Right lobe of liver (tissue), 6 donors: Measurements from ENCODE around the gene LCE6A. TPM values are rescaled to one million over a fixed set of nuclear protein-coding genes. Genes with fewer than 3 reads are reported as not detected.

Experiments
- ATAC-seq, 4 donors: fragments of 200-7000 bp; cut with Tn5 transposase; one replicate each; pipeline ENCODE4 v1.9.1; 2020; ENCODE audit warnings: mild to moderate bottlenecking in 4 of 4, moderate library complexity in 4 of 4
- DNase-seq, 3 donors: peaks; one replicate each; pipeline ENCODE4 v3.0.0-alpha.2; 2020
- H3K27ac ChIP-seq, 3 donors: fragments of 200-600 bp; one replicate each; pipeline ENCODE4 v1.8.0; 2022
- H3K27me3 ChIP-seq, 2 donors: fragments of 200-600 bp; one replicate each; pipeline ENCODE4 v1.8.0; 2022
- H3K36me3 ChIP-seq, 4 donors: fragments of 200-600 bp; sonication (generic) in 1 of 4; one replicate each; pipeline versions ENCODE4 v1.5.1 to v1.8.0; 2017 to 2022; ENCODE audit warnings: control low read depth in 1 of 4
- H3K4me1 ChIP-seq, 4 donors: fragments of 200-600 bp; sonication (generic) in 1 of 4; one replicate each; pipeline versions ENCODE4 v1.5.1 to v1.8.0; 2017 to 2022; ENCODE audit warnings: control low read depth in 1 of 4
- H3K4me3 ChIP-seq, 3 donors: fragments of 200-600 bp; one replicate each; pipeline ENCODE4 v1.8.0; 2022
- H3K9me3 ChIP-seq, 4 donors: fragments of 200-600 bp; sonication (generic) in 1 of 4; one replicate each; pipeline versions ENCODE4 v1.5.1 to v1.8.0; 2017 to 2022; ENCODE audit warnings: control low read depth in 1 of 4
- CTCF ChIP-seq, 4 donors: fragments of 200-600 bp in 3 of 4; fragments of 450-650 bp in 1 of 4; IDR thresholded peaks; one replicate each; pipeline versions ENCODE4 v1.5.1 to v1.8.0; 2016 to 2022; ENCODE audit warnings: antibody characterized with exemption in 4 of 4, mild to moderate bottlenecking in 2 of 4
- POLR2A ChIP-seq: fragments of 450-650 bp; IDR thresholded peaks from one replicate; pipeline ENCODE4 v1.6.1; 2017; ENCODE audit warnings: antibody characterized with exemption, mild to moderate bottlenecking
- WGBS: methylation state at CpG from one replicate; pipeline ENCODE4 v1.1.6; 2018; ENCODE audit warnings: low coverage, low lambda C conversion rate; ENCODE audit not compliant: insufficient coverage; ENCODE audit errors: missing lambda C conversion rate; 5-methylcytosine and 5-hydroxymethylcytosine counted together
- intact Hi-C, 2 donors: fragments of 100-400 bp; cut with DNase I; formaldehyde crosslinking; loops; one replicate each; pipeline versions ENCODE4 v1.11.2 to v1.14.1; 2022
- total RNA-seq, 6 experiments: library from RNA; depleted of rRNA in 2 of 6; stranded (reverse); fragments of >200 nt in 2 of 6; fragmentation: NEBNext Ultra II Directional in 3 of 6; extraction: Animal tissue kit (Norgen Biotek cat#: 25700) in 3 of 6; gene quantifications; one replicate each; pipeline versions ENCODE4 v1.1.0 to v1.2.4, GENCODE V29; 2016 to 2023
- donor health status: DM: no; HTN: yes; CAD: no.
- donor health status: DM: no; HTN: no; CAD: no.
- donor health status: DM: no; HTN: no; CAD: no.
- donor health status: DM: no; HTN: yes; CAD: no.
- donor health status: DM: no; HTN: yes; CAD: no.

Gene LCE6A
- total RNA-seq, 6 experiments from 2014 or later = not detected

GRCh38 chr1:152859696-152860095, 17.0 kb downstream of the LCE6A start, which contains the start of gene LCE7A:
LCE7A (plus strand) TSS chr1:152859996; CDS start chr1:152860698, 702 bp downstream.
- Histone ChIP-seq H3K27ac (no peak within 1 kb of the TSS), H3K4me3 (no peak within 1 kb of the TSS), H3K36me3 (no peaks in the 10 kb centered on the region), H3K9me3 (no peaks in the 10 kb centered on the region), H3K27me3 (no peaks in the 10 kb centered on the region), H3K4me1 (no peaks in the 10 kb centered on the region)
- DNase-seq = no peak
- TF ChIP-seq CTCF (IDR thresholded peaks at IDR 0.05) (no peak), POLR2A (no peak)
- WGBS = 61% methylated on average over 3 of the region's 3 CpGs
- no peak for ATAC-seq
- intact Hi-C loops = no loop called here

GRCh38 chr1:152860129-152860528, 17.5 kb downstream of the LCE6A start:
- H3K9me3 ChIP-seq = no peaks in the 10 kb centered on the region
- no peaks in the 10 kb centered on the region for H3K4me1 ChIP-seq
- no peak for ATAC-seq
- H3K27ac ChIP-seq = no peak overlapping the region
- H3K36me3 ChIP-seq = no peaks in the 10 kb centered on the region
- 43% methylated on average over 3 of the region's 3 CpGs for WGBS
- intact Hi-C loops = no loop called here
- no peak for TF ChIP-seq CTCF (IDR thresholded peaks at IDR 0.05)
- TF ChIP-seq POLR2A = no peak
- no peak overlapping the region for H3K4me3 ChIP-seq
- no peak for DNase-seq
- H3K27me3 ChIP-seq = no peaks in the 10 kb centered on the region

GRCh38 chr1:152861374-152861773, 18.7 kb downstream of the LCE6A start:
- 53% methylated on average over 4 of the region's 4 CpGs for WGBS
- TF ChIP-seq POLR2A (no peak), CTCF (IDR thresholded peaks at IDR 0.05) (no peak)
- H3K4me3 ChIP-seq = no peak overlapping the region
- no peaks in the 10 kb centered on the region for H3K27me3 ChIP-seq
- H3K4me1 ChIP-seq = no peaks in the 10 kb centered on the region
- no peaks in the 10 kb centered on the region for H3K9me3 ChIP-seq
- ATAC-seq = no peak
- H3K27ac ChIP-seq = no peak overlapping the region
- no peaks in the 10 kb centered on the region for H3K36me3 ChIP-seq
- no peak for DNase-seq
- intact Hi-C loops = no loop called here

GRCh38 chr1:152864443-152864842, 21.8 kb downstream of the LCE6A start:
- no peak for ATAC-seq
- TF ChIP-seq CTCF (IDR thresholded peaks at IDR 0.05) = no peak
- TF ChIP-seq POLR2A = no peak
- no peak overlapping the region for H3K27ac ChIP-seq
- H3K9me3 ChIP-seq = no peaks in the 10 kb centered on the region
- no peaks in the 10 kb centered on the region for H3K27me3 ChIP-seq
- intact Hi-C loops = no loop called here
- DNase-seq = no peak
- H3K4me1 ChIP-seq = no peaks in the 10 kb centered on the region
- no peak overlapping the region for H3K4me3 ChIP-seq
- no peaks in the 10 kb centered on the region for H3K36me3 ChIP-seq

GRCh38 chr1:152866321-152866720, 23.7 kb downstream of the LCE6A start:
- TF ChIP-seq CTCF (IDR thresholded peaks at IDR 0.05) = no peak
- no peak for TF ChIP-seq POLR2A
- H3K36me3 ChIP-seq = no peaks in the 10 kb centered on the region
- intact Hi-C loops = no loop called here
- ATAC-seq (no peak), DNase-seq (no peak)
- H3K27ac ChIP-seq = no peak overlapping the region
- no peaks in the 10 kb centered on the region for H3K27me3 ChIP-seq
- H3K9me3 ChIP-seq = no peaks in the 10 kb centered on the region
- 70% methylated on average over 2 of the region's 2 CpGs for WGBS
- H3K4me1 ChIP-seq = no peaks in the 10 kb centered on the region
- H3K4me3 ChIP-seq = no peak overlapping the region
